Measurements from ENCODE around the gene MED15. TPM values are rescaled to one million over a fixed set of nuclear protein-coding genes. Genes with fewer than 3 reads are reported as not detected.

MED15 gene
- total RNA-seq, 1 experiment from 2014 or later = 87.9 TPM

- no TSS peak for BruUV-seq (replicated peaks)
- intact Hi-C loops (cut with micrococcal nuclease; ENCODE audit: unreplicated experiment) = no loop called here
- H3K4me2 ChIP-seq = no peak overlapping the region
- no peak for DNase-seq
- H3K27me3 ChIP-seq (ENCODE audit: insufficient read depth, low read depth) = no peaks in the 10 kb centered on the region
- H3K9me3 ChIP-seq (ENCODE audit: insufficient read depth, low read depth) = no peaks in the 10 kb centered on the region
- no peaks in the 10 kb centered on the region for H4K20me1 ChIP-seq (ENCODE audit: insufficient read depth)
- H3K36me3 ChIP-seq (ENCODE audit: low read depth) = no peaks in the 10 kb centered on the region
- no peaks in the 10 kb centered on the region for H3K9me2 ChIP-seq (ENCODE audit: insufficient read depth)
- no peaks in the 10 kb centered on the region for H3K4me1 ChIP-seq (replicated peaks; ENCODE audit: insufficient read depth)
- no peak overlapping the region for H2AFZ ChIP-seq
- CTCF ChIA-PET = no interaction called here
- no peaks in the 10 kb centered on the region for H3K79me2 ChIP-seq (ENCODE audit: low read depth)
- POLR2A ChIA-PET (ENCODE audit: unreplicated experiment) = no interaction called here
- no peak for TF ChIP-seq CTCF (conservative IDR thresholded peaks at IDR 0.05)
- no peak overlapping the region for H3K27ac ChIP-seq
- H3F3A ChIP-seq (ENCODE audit: insufficient read depth, low read depth) = no peaks in the 10 kb centered on the region
- H3K4me3 ChIP-seq = no peak overlapping the region
Measured at GRCh38 chr22:20587206-20587958, 80.0 kb downstream of the MED15 start.

DNA sequence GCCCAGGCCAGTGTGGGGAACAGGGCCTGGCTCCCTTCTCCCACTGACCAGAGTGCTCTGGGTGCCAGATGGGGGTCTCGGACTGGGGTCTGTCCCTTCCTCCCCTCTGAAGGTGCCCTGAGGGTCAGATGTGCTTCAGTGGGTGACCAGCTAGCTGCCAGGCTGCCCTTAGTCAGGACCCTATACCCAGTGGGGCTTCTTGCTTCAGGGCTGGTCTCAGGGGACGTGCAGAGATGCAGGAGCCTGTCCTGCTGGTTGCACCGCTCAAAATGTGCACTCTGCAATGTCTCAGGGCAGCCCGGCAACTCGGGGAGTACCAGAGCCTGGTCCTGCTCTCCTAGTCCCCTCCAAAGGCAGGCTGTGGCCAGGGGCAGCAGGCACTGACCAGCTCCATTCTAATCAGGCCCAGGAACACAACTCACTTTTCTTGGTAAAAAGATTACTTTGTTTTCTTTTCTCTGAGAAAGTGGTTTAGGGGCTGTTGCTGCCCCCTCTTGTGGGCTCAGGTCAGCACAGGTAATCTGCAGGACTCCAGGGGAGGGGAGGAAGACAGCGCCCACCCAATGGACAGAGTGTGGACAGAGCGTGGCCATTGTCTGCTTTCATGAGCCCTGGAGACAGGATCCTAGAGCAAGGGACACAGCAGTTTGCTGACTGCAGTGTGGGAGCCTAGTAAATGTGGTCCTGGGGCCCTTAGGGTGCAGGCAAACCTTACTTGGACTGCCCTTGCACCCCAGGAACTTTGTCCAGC is 80.9 kb downstream of the MED15 start:
- intact Hi-C loops (cut with micrococcal nuclease; ENCODE audit: unreplicated experiment) = no loop called here
- H3K4me3 ChIP-seq = no peak overlapping the region
- H3K4me2 ChIP-seq = no peak overlapping the region
- no peaks in the 10 kb centered on the region for H3K4me1 ChIP-seq (replicated peaks; ENCODE audit: insufficient read depth)
- POLR2A ChIA-PET (ENCODE audit: unreplicated experiment) = no interaction called here
- no peak for DNase-seq
- no peaks in the 10 kb centered on the region for H3K79me2 ChIP-seq (ENCODE audit: low read depth)
- no peaks in the 10 kb centered on the region for H3F3A ChIP-seq (ENCODE audit: insufficient read depth, low read depth)
- TF ChIP-seq EZH2 (IDR thresholded peaks at IDR 0.05; ENCODE audit: low read depth) = no peak
- H3K27ac ChIP-seq = no peak overlapping the region
- no peak overlapping the region for H2AFZ ChIP-seq
- no peaks in the 10 kb centered on the region for H3K9me2 ChIP-seq (ENCODE audit: insufficient read depth)
- H3K27me3 ChIP-seq (ENCODE audit: insufficient read depth, low read depth) = no peaks in the 10 kb centered on the region
- CTCF ChIA-PET = interaction anchor here (0.5 kb wide), 1 partner anchor 13 kb away, joined by 5 read pairs; no protein-coding TSS in a partner anchor
- no peaks in the 10 kb centered on the region for H4K20me1 ChIP-seq (ENCODE audit: insufficient read depth)
- H3K36me3 ChIP-seq (ENCODE audit: low read depth) = no peaks in the 10 kb centered on the region
- no peaks in the 10 kb centered on the region for H3K9me3 ChIP-seq (ENCODE audit: insufficient read depth, low read depth)
- no TSS peak for BruUV-seq (replicated peaks)

DNA sequence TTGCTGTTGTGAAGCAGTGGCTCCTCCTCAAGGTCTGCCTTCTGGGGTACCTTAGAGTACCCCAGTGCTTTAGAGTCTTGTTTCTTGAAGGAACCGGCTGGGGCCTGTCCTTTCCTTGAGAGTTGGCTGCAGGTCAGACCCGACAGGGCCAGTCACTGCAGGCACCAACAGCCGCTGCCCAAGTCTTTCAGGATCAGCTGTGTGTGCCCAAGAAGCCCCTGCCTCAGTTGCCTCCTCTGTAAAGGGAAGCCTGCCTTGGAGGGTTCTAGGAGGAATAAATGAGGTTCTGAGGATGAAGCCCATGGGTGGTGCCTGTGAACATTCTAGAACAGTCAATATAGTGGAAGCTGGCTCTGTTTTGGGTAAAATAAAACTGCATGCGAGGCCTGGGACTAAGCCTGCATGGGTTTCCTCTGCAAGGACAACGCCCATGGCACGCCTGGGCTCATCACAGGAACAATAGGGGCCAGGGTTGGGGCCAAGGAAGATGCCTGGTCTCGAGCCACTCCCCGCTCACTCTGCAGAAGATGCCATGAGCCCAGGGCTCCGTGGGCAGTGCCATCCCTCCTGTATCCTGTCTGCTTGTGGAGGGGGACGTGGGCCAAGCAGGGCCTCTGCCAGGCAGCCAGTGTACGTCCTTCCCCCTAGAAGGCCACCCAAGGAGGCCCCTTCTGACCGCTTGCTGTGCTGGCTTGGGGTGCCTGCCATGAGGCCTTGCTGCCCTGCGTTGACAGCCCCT is 81.6 kb downstream of the MED15 start:
- no peaks in the 10 kb centered on the region for H3K9me3 ChIP-seq (ENCODE audit: insufficient read depth, low read depth)
- no peaks in the 10 kb centered on the region for H4K20me1 ChIP-seq (ENCODE audit: insufficient read depth)
- ChIA-PET POLR2A (ENCODE audit: unreplicated experiment) (no interaction called here), CTCF (interaction anchor here (0.5 kb wide), 1 partner anchor 12 kb away, joined by 5 read pairs; no protein-coding TSS in a partner anchor)
- H3K9me2 ChIP-seq (ENCODE audit: insufficient read depth) = no peaks in the 10 kb centered on the region
- H3K4me2 ChIP-seq = no peak overlapping the region
- no peaks in the 10 kb centered on the region for H3K4me1 ChIP-seq (replicated peaks; ENCODE audit: insufficient read depth)
- no peaks in the 10 kb centered on the region for H3F3A ChIP-seq (ENCODE audit: insufficient read depth, low read depth)
- DNase-seq = no peak
- no peaks in the 10 kb centered on the region for H3K79me2 ChIP-seq (ENCODE audit: low read depth)
- no TSS peak for BruUV-seq (replicated peaks)
- H3K36me3 ChIP-seq (ENCODE audit: low read depth) = no peaks in the 10 kb centered on the region
- intact Hi-C loops (cut with micrococcal nuclease; ENCODE audit: unreplicated experiment) = no loop called here
- no peak overlapping the region for H3K4me3 ChIP-seq
- H2AFZ ChIP-seq = no peak overlapping the region
- no peaks in the 10 kb centered on the region for H3K27me3 ChIP-seq (ENCODE audit: insufficient read depth, low read depth)
- H3K27ac ChIP-seq = no peak overlapping the region
- TF ChIP-seq CTCF (conservative IDR thresholded peaks at IDR 0.05) (no peak), EZH2 (IDR thresholded peaks at IDR 0.05; ENCODE audit: low read depth) (no peak)

Measured in PC-9 (cell line).